Spleen (tissue), 7 donors: ENCODE measurements around the gene LSAMP.

Experiments used
- POLR2A ChIP-seq, 3 donors: fragments of 450-650 bp; IDR thresholded peaks; one replicate each; pipeline ENCODE4 v1.5.1; 2017; ENCODE audit warnings: antibody characterized with exemption in 3 of 3, mild to moderate bottlenecking in 1 of 3
- TF ChIP-seq, protein P1 (sequence below), 11 experiments: fragments of 200-600 bp in 7 of 11; fragments of 450-650 bp in 4 of 11; sonication (generic) in 4 of 11; IDR thresholded peaks in 8 of 11; conservative IDR thresholded peaks in 3 of 11; 1 replicate in 7 of 11; 2 replicates in 4 of 11; pipeline versions ENCODE4 v1.4.0 to v1.8.0; 2016 to 2021; ENCODE audit warnings: antibody characterized with exemption in 11 of 11, inconsistent platforms in 4 of 11, mild to moderate bottlenecking in 1 of 11
- donor health status: DM: no; HTN: no; CAD: no; lungs with moderate emphysema.
- donor health status: DM: no; HTN: no; CAD: no.
- donor health status: DM: no; HTN: no; CAD: no.

DNA sequence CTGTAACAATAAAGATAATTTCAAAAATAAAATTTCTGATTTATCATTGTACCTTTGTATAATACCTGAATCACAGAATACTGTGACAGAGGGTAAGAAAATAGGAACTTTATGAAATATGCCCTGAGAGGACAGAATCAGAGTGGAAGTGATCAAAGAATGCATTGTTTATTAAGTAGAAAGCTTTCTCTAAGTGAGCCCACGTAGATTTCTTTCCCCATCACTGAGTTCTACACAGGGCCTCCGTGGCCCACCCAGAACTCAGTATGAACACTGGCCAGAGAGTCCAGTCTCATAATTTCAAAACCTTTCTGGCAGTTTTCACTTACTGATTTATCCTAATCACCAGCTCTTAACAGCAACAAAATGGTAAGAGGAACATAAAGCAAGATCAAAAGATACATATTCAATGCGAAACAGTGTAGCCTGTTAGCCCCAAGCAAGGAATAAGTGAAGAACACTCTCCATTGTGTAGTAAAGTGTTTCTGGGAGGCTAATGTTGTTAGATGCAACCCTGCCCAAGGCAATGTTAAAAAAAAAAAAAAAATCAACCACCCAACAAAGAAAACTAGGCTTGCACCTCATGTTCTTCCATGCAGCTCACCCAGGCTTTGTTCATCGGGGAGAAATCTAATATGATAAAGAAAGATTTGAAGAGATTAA, 341.3 kb downstream of the LSAMP start:
- TF ChIP-seq, protein P1, sequence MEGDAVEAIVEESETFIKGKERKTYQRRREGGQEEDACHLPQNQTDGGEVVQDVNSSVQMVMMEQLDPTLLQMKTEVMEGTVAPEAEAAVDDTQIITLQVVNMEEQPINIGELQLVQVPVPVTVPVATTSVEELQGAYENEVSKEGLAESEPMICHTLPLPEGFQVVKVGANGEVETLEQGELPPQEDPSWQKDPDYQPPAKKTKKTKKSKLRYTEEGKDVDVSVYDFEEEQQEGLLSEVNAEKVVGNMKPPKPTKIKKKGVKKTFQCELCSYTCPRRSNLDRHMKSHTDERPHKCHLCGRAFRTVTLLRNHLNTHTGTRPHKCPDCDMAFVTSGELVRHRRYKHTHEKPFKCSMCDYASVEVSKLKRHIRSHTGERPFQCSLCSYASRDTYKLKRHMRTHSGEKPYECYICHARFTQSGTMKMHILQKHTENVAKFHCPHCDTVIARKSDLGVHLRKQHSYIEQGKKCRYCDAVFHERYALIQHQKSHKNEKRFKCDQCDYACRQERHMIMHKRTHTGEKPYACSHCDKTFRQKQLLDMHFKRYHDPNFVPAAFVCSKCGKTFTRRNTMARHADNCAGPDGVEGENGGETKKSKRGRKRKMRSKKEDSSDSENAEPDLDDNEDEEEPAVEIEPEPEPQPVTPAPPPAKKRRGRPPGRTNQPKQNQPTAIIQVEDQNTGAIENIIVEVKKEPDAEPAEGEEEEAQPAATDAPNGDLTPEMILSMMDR (IDR thresholded peaks at IDR 0.05 in 8 of 11, conservative IDR thresholded peaks at IDR 0.05 in 3 of 11), result no peak
- TF ChIP-seq POLR2A (IDR thresholded peaks at IDR 0.05), result no peak
